ENCODE measurements around the gene CCDC191.

- TF ChIP-seq CTCF (IDR thresholded peaks at IDR 0.05; ENCODE audit: borderline replicate concordance, extremely low read depth, low read length, poor library complexity, severe bottlenecking) = no peak
- no peak for TF ChIP-seq EZH2 (IDR thresholded peaks at IDR 0.05; ENCODE audit: borderline replicate concordance, low read depth, low read length, severe bottlenecking)
Observed at GRCh38 chr3:114011059-114011797, 45.1 kb downstream of the CCDC191 start.
